ENCODE measurements around the gene C9.

Gene C9

GRCh38 chr5:39364367-39364766 is at the start of gene C9:
Gene C9, minus strand, starts transcription at chr5:39364495. Its CDS starts 31 bp downstream, at chr5:39364464.
- TF ChIP-seq CTCF (IDR thresholded peaks at IDR 0.05; ENCODE audit: extremely low read depth, insufficient read depth, missing control alignments) = no peak
- in situ Hi-C loops (cut with MboI; ENCODE audit: low pct_unique_long_range_greater_than_20kb, low sequenced_read_pairs, unreplicated experiment) = no loop called here
- no peak for DNase-seq (ENCODE audit: low spot score)

DNA sequence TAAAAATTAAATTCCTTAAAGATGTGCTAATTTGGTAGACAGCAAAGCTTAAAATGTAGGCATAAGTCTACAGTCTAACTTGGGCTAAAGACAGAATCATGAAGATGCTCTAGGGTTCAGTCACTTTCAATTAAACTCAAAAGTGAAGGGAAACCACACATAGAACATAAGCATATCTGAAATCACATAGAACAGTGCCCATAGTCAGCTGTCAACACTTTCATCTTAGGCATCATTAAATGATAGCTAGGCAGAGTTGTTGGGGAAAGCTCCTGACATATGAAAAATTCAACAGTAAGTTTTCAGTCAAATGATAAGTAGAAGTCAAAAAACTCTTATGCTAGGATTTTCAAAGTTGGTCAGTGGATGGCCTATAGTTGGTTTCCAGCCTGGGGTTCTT is 49.5 kb upstream of the C9 start:
- in situ Hi-C loops (cut with MboI; ENCODE audit: low pct_unique_long_range_greater_than_20kb, low sequenced_read_pairs, unreplicated experiment) = no loop called here
- DNase-seq (ENCODE audit: low spot score) = no peak
- TF ChIP-seq CTCF (IDR thresholded peaks at IDR 0.05; ENCODE audit: extremely low read depth, insufficient read depth, missing control alignments) = no peak

GRCh38 chr5:39412721-39413394 is 48.6 kb upstream of the C9 start:
- DNase-seq (ENCODE audit: low spot score) = no peak
- no peak for TF ChIP-seq CTCF (IDR thresholded peaks at IDR 0.05; ENCODE audit: extremely low read depth, insufficient read depth, missing control alignments)
- in situ Hi-C loops (cut with MboI; ENCODE audit: low pct_unique_long_range_greater_than_20kb, low sequenced_read_pairs, unreplicated experiment) = no loop called here

GRCh38 chr5:39411985-39412384 is 47.7 kb upstream of the C9 start:
- in situ Hi-C loops (cut with MboI; ENCODE audit: low pct_unique_long_range_greater_than_20kb, low sequenced_read_pairs, unreplicated experiment) = no loop called here
- DNase-seq (ENCODE audit: low spot score) = no peak
- no peak for TF ChIP-seq CTCF (IDR thresholded peaks at IDR 0.05; ENCODE audit: extremely low read depth, insufficient read depth, missing control alignments)

- TF ChIP-seq CTCF (IDR thresholded peaks at IDR 0.05; ENCODE audit: extremely low read depth, insufficient read depth, missing control alignments) = no peak
- in situ Hi-C loops (cut with MboI; ENCODE audit: low pct_unique_long_range_greater_than_20kb, low sequenced_read_pairs, unreplicated experiment) = no loop called here
- DNase-seq (ENCODE audit: low spot score) = no peak
These were observed 46.8 kb upstream of the C9 start for GRCh38 chr5:39411061-39411460.

GRCh38 chr5:39409033-39409432 is 44.7 kb upstream of the C9 start:
- no peak for TF ChIP-seq CTCF (IDR thresholded peaks at IDR 0.05; ENCODE audit: extremely low read depth, insufficient read depth, missing control alignments)
- in situ Hi-C loops (cut with MboI; ENCODE audit: low pct_unique_long_range_greater_than_20kb, low sequenced_read_pairs, unreplicated experiment) = no loop called here
- DNase-seq (ENCODE audit: low spot score) = no peak

All from GM13977 (cell line).